WI38 (cell line): ENCODE data around the gene LSM4.
A peak's percentile ranks its signal among the peaks of the same experiment; 100 is the strongest.

ENCODE experiments used
- H3K4me3 ChIP-seq: 2 replicates; pipeline ENCODE4 v1.5.1; 2011; ENCODE audit warnings: low read depth, mild to moderate bottlenecking, control low read depth, low read length
- CTCF ChIP-seq: IDR thresholded peaks from 2 replicates; pipeline ENCODE4 v1.5.1; 2012; ENCODE audit warnings: low read depth, mild to moderate bottlenecking, control low read depth, low read length

The LSM4 gene

GRCh38 chr19:18339723-18340122 is 16.8 kb upstream of the LSM4 start:
- H3K4me3 ChIP-seq, result no peak overlapping the region
- TF ChIP-seq CTCF, result no peak

DNA sequence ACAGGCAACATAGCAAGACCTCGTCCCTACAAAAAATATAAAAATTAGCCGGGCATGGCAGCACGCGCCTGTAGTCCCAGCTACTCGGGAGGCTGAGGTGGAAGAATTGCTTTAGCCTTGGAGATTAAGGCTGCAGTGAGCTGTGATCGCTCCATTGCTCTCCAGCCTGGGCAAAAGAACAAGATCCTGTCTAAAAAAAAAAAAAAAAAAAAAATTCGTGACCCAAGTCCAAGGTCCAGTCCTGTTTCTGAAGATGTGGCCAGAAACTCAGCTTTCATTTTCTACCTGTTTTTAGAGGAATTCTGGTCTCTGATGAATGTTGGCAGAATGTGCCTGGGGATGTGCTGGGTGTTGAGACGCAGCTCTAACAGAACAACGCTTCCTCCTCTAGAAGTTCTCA is 15.7 kb upstream of the LSM4 start:
- TF ChIP-seq CTCF, result no peak

DNA sequence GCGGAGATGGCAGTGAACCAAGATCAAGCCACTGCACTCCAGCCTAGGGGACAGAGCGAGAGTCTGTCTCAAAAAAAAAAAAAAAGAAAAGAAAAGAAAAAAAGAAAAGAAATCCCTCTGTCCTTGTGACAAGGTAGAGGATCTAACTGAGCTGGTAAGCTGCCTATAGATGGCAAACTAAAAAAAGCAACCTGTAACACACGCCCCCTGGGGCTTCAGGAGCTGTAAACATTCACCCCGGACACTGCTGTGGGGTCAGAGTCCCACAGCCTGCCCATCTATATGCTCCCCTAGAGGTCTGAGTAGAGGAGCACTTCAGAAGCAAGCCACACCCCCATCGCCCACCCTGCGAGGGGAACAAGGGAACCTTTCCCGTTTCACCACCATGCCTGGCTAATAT is 13.2 kb upstream of the LSM4 start:
- TF ChIP-seq CTCF, result no peak
- H3K4me3 ChIP-seq, result no peak overlapping the region

More for the DNA sequence above, 15.7 kb upstream of the LSM4 start:
- H3K4me3 ChIP-seq, result no peak overlapping the region

DNA sequence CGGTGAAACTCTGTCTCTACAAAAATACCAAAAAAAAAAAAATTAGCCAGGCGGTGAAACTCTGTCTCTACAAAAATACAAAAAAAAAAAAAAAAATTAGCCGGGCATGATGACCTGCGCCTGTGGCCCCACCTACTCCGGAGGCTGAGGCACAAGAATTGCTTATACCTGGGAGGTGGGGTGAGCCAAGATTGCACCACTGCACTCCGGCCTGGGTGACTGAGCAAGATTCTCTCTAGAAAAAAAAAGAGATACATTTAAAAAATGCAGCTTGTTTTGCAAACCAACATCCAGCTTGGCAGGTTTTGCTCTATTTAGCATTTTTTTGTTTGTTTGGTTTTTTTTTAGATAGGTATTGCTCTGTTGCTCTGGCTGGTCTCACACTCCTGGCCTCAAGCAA is 10.8 kb upstream of the LSM4 start:
- no peak for TF ChIP-seq CTCF
- no peak overlapping the region for H3K4me3 ChIP-seq

DNA sequence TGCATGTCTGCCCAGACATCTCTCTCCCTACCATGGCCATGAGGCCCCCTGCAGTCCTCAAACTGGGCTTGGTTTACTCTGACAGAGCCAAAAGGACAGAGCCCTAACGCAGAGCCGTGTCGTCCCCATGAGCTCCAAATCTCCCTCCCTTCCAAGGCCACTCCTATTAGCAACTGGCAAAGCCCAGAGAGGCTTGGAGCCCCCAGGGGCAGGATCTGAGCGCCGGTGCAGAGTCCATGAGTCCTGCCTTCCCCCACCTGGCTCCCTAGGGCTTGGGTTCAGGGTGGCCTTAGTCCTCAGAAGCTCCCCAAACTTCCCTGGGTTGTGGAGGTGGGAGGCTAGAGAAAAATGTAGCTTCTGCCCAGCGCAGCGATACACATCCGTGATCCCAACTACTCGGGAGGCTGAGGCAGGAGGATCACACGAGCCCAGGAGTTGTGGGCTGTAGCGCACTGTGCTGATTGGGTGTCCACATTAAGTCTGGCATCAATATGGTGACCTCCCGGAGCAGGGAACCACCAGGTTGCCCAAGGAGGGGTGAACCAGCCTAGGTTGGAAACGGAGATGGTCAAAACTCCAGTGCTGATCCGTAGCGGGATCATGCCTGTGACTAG is 10.1 kb upstream of the LSM4 start:
- TF ChIP-seq CTCF, result no peak
- no peak overlapping the region for H3K4me3 ChIP-seq

DNA sequence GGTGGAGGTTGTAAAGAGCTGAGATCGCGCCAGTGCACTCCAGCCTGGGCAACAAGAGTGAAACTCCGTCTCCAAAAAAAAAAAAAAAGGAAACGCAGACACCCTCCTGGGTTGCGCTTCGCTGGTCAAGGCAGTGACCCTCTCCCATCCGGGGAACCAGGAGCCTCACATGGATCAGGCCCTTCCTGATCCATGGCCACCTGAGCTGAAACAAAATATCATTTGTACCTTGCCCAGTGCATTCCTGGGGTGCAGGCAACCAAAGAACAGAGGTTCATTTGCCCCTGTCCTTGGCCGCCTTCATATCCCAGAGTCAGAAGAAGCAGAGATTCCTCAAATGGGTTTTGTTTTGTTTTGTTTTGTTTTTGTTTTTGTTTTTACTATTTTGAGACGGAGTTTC is 8.0 kb upstream of the LSM4 start:
- no peak overlapping the region for H3K4me3 ChIP-seq

DNA sequence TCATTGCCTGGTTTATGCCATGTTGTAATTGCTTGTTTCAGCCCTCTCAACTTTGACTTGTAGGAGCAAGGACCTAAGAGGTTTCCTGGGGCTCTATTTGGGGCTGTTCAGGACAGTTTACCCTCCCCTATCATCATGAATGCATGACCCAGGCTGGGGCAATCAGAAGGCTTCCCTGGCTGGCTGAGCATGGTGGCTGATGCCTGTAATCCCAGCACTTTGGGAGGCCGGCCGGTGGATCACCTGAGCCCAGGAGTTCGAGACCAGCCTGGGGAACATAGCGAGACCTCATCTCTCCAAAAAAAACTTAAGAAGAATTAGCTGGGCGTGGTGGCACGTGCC is 6.1 kb upstream of the LSM4 start:
- TF ChIP-seq CTCF, result no peak
- peak overlapping the region; percentile 41 for H3K4me3 ChIP-seq

More for the DNA sequence above, 8.0 kb upstream of the LSM4 start:
- TF ChIP-seq CTCF, result no peak
